GM21786 (cell line): ENCODE data around the gene GPR84.
A peak's percentile ranks its signal among the peaks of the same experiment; 100 is the strongest.

Source experiments
- ATAC-seq: cut with Tn5 transposase; IDR thresholded peaks from one replicate; pipeline ENCODE4 v1.9.1; 2021; ENCODE audit not compliant: unreplicated experiment

GPR84 gene

GRCh38 chr12:54364413-54364812, at the start of gene GPR84:
GPR84 (minus strand) TSS chr12:54364486; CDS start chr12:54363851, 635 bp downstream.
- ATAC-seq = peak; percentile 41

GRCh38 chr12:54413284-54414190, 49.3 kb upstream of the GPR84 start:
- peak; percentile 67 for ATAC-seq

GRCh38 chr12:54412786-54413185, 48.5 kb upstream of the GPR84 start:
- no peak for ATAC-seq

- ATAC-seq = no peak
Observed at GRCh38 chr12:54412348-54412747, 48.1 kb upstream of the GPR84 start.

- ATAC-seq = no peak
Observed at GRCh38 chr12:54411391-54412241, 47.3 kb upstream of the GPR84 start.

- no peak for ATAC-seq
Observed at GRCh38 chr12:54409267-54409666, 45.0 kb upstream of the GPR84 start.

- no peak for ATAC-seq
Observed at GRCh38 chr12:54407183-54407905, 43.1 kb upstream of the GPR84 start.

- no peak for ATAC-seq
Observed at GRCh38 chr12:54405573-54405972, 41.3 kb upstream of the GPR84 start.

- ATAC-seq = no peak
Observed at GRCh38 chr12:54405106-54405505, 40.8 kb upstream of the GPR84 start.

- ATAC-seq = no peak
Observed at GRCh38 chr12:54404061-54405004, 40.0 kb upstream of the GPR84 start.

- ATAC-seq = no peak
Observed at GRCh38 chr12:54401119-54401518, 36.8 kb upstream of the GPR84 start.

- peak; percentile 77 for ATAC-seq
Observed at GRCh38 chr12:54398995-54399793, 34.9 kb upstream of the GPR84 start.

- no peak for ATAC-seq
Observed at GRCh38 chr12:54398218-54398617, 33.9 kb upstream of the GPR84 start.

GRCh38 chr12:54397157-54397556, 32.9 kb upstream of the GPR84 start:
- no peak for ATAC-seq

- no peak for ATAC-seq
Observed at GRCh38 chr12:54395545-54395944, 31.3 kb upstream of the GPR84 start.

GRCh38 chr12:54394986-54395385, 30.7 kb upstream of the GPR84 start:
- ATAC-seq = no peak

- ATAC-seq = no peak
Observed at GRCh38 chr12:54394281-54394719, 30.0 kb upstream of the GPR84 start.

GRCh38 chr12:54393743-54394142, 29.5 kb upstream of the GPR84 start:
- ATAC-seq = no peak

- no peak for ATAC-seq
Observed at GRCh38 chr12:54393207-54393609, 28.9 kb upstream of the GPR84 start.
